Lung (tissue), 12 donors: Measurements from ENCODE around the gene HAND1. TPM values are rescaled to one million over a fixed set of nuclear protein-coding genes. Genes with fewer than 3 reads are reported as not detected.

Experiments used
- ATAC-seq: fragments of 200-7000 bp; cut with Tn5 transposase; one replicate; pipeline ENCODE4 v1.9.1; 2020; ENCODE audit warnings: moderate number of reproducible peaks; ENCODE audit not compliant: insufficient read depth, low FRiP score
- DNase-seq, 3 donors: peaks; one replicate each; pipeline ENCODE4 v3.0.0-alpha.2; 2013 to 2017
- H3K27ac ChIP-seq, 2 donors: one replicate each; pipeline ENCODE4 v1.5.1; 2013; ENCODE audit warnings: mild to moderate bottlenecking in 2 of 2, moderate library complexity in 2 of 2, control low read depth in 1 of 2, inconsistent platforms in 1 of 2, low read depth in 1 of 2, low read length in 1 of 2
- H3K27me3 ChIP-seq, 3 donors: one replicate each; pipeline ENCODE4 v1.5.1; 2013; ENCODE audit warnings: low read length in 2 of 3; ENCODE audit not compliant: control insufficient read depth in 3 of 3, insufficient read depth in 3 of 3
- H3K36me3 ChIP-seq, 4 donors: one replicate each; pipeline ENCODE4 v1.5.1; 2013; ENCODE audit warnings: low read length in 4 of 4, mild to moderate bottlenecking in 1 of 4, moderate library complexity in 1 of 4; ENCODE audit not compliant: control insufficient read depth in 4 of 4, insufficient read depth in 4 of 4
- H3K4me1 ChIP-seq, 5 donors: one replicate each; pipeline ENCODE4 v1.5.1; 2013; ENCODE audit warnings: low read length in 5 of 5, mild to moderate bottlenecking in 2 of 5, moderate library complexity in 1 of 5; ENCODE audit not compliant: control insufficient read depth in 5 of 5, insufficient read depth in 5 of 5
- H3K4me3 ChIP-seq: one replicate; pipeline ENCODE4 v1.5.1; 2013; ENCODE audit warnings: mild to moderate bottlenecking, control low read depth, moderate library complexity
- H3K9ac ChIP-seq, 2 donors: one replicate each; pipeline ENCODE4 v1.5.1; 2013; ENCODE audit warnings: low read length in 2 of 2, control low read depth in 1 of 2; ENCODE audit not compliant: insufficient read depth in 1 of 2
- H3K9me3 ChIP-seq, 4 donors: one replicate each; pipeline ENCODE4 v1.5.1; 2013; ENCODE audit warnings: low read length in 3 of 4, mild to moderate bottlenecking in 1 of 4, moderate library complexity in 1 of 4; ENCODE audit not compliant: control insufficient read depth in 4 of 4, insufficient read depth in 3 of 4
- WGBS, 2 donors: extraction: QIAGEN DNeasy Blood & Tissue Kit; methylation state at CpG; one replicate each; pipeline ENCODE4 v1.1.7; 2013; 5-methylcytosine and 5-hydroxymethylcytosine counted together
- polyA plus RNA-seq, 2 donors: library from polyadenylated mRNA; stranded (reverse); fragments of 200-250 nt; gene quantifications; one replicate each; pipeline ENCODE4 v1.2.1, GENCODE V29; 2013
- total RNA-seq, 2 donors: library from RNA; depleted of rRNA in 1 of 2; stranded (reverse); fragments of >200 nt in 1 of 2; gene quantifications; one replicate each; pipeline ENCODE4 v1.2.1, GENCODE V29; 2014 to 2021
- TF ChIP-seq, protein P1 (sequence below): IDR thresholded peaks from 2 replicates; pipeline ENCODE4 v1.5.1; 2012; ENCODE audit warnings: mild to moderate bottlenecking; ENCODE audit errors: control extremely low read depth, extremely low read depth
- donor health status: control.
- donor health status: control.
- donor health status: Bipolar disorder and iron deficiency.
- donor health status: healthy.
- donor health status: DM: yes; HTN: yes; CAD: no.

Gene HAND1
- total and polyA plus RNA-seq, 4 donors, result 0.02 to 0.21 (median 0.12) TPM; not detected in 1

DNA sequence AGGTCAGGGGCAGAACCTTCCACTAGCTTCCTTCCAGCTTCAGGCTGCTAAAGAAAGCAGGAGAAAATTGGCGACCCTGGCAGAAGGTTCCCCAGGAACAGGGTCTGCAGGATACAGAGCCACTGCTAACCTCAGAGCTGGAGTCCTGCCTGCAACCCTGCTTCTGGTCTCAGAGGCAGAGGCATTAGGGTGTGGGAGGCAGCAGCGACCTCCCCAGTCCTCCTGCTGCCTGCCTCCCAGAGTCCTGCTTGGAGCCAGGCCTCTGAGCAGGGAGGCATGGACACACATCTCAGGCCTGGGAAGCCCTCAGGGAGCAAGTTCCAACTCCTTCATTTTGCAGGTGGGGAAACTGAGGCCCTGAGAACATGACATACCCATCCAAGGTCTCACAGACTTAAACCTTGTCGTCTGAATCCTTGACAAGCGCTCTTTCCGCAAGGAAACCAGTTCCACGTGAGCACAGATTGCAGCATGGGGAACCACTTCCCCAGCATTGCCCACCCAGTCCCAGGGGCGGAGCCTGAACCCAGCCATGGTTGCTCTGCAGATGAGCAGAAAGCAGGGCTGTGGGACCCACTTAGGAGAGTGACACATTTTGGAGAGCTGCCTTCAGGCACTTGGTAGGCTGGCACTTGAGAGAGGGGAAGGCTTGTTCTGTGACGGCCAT is 28.2 kb upstream of the HAND1 start:
- TF ChIP-seq, protein P1, sequence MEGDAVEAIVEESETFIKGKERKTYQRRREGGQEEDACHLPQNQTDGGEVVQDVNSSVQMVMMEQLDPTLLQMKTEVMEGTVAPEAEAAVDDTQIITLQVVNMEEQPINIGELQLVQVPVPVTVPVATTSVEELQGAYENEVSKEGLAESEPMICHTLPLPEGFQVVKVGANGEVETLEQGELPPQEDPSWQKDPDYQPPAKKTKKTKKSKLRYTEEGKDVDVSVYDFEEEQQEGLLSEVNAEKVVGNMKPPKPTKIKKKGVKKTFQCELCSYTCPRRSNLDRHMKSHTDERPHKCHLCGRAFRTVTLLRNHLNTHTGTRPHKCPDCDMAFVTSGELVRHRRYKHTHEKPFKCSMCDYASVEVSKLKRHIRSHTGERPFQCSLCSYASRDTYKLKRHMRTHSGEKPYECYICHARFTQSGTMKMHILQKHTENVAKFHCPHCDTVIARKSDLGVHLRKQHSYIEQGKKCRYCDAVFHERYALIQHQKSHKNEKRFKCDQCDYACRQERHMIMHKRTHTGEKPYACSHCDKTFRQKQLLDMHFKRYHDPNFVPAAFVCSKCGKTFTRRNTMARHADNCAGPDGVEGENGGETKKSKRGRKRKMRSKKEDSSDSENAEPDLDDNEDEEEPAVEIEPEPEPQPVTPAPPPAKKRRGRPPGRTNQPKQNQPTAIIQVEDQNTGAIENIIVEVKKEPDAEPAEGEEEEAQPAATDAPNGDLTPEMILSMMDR, result no peak
- ATAC-seq (no peak), DNase-seq (no peak)

DNA sequence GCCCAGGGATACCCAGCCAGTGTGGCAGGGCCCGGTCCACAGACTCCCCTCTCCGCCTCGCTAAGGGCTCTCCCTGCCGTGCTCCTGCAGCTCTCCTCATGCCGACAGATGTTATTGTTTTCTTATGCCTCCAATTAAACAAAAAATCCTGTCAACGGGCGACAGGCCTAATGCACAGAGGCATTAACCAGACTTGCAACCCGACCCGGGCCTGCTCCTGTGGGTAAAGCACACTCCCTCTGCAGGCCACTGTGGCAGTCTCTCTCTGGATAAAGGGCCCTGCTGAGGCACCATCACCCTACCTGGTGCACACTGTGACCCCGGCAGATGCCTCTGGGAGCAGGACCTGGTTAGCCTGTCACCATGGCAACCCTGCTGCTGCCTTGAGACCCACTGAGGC is 27.5 kb upstream of the HAND1 start:
- H3K9me3 ChIP-seq, result no peaks in the 10 kb centered on the region
- 68 to 87% methylated on average over 10 of the region's 10 CpGs for WGBS, 2 donors
- no peaks in the 10 kb centered on the region for H3K27me3 ChIP-seq
- H3K9ac ChIP-seq, result no peak overlapping the region
- H3K27ac ChIP-seq, result no peak overlapping the region
- no peak overlapping the region for H3K4me3 ChIP-seq
- no peaks in the 10 kb centered on the region for H3K36me3 ChIP-seq
- TF ChIP-seq, protein P1, result no peak
- no peak for ATAC-seq
- DNase-seq, result no peak
- H3K4me1 ChIP-seq, result no peaks in the 10 kb centered on the region

More for the DNA sequence above, 28.2 kb upstream of the HAND1 start:
- WGBS, 2 donors, result 75 to 81% methylated on average over 8 of the region's 8 CpGs
- Histone ChIP-seq H3K27ac (no peak overlapping the region), H3K9me3 (no peaks in the 10 kb centered on the region), H3K4me3 (no peak overlapping the region), H3K4me1 (no peaks in the 10 kb centered on the region), H3K9ac (no peak overlapping the region), H3K36me3 (no peaks in the 10 kb centered on the region), H3K27me3 (no peaks in the 10 kb centered on the region)

DNA sequence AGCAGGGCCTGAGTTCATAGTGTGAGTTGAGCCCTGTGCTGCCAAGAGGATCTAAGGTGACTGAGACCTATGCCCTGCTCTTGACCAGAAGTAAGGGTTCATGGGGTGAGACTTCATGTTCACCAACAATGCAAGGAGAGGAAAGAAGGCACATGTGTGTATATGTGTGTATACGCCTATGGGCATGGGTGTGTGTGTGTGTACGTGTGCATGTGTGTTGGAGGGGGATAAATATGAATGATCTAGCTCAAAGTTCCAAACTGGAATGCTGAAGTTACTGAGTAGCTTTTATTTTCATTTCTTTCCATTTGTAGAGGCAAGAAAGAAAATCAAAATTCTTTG is 25.6 kb upstream of the HAND1 start:
- ATAC-seq (no peak), DNase-seq (no peak)
- no peak overlapping the region for H3K4me3 ChIP-seq
- H3K4me1 ChIP-seq, result no peaks in the 10 kb centered on the region
- no peaks in the 10 kb centered on the region for H3K9me3 ChIP-seq
- TF ChIP-seq, protein P1, result no peak
- no peaks in the 10 kb centered on the region for H3K36me3 ChIP-seq
- peaks cover 0 to 4% (median 0%) of the 10 kb centered on the region in 3 donors for H3K27me3 ChIP-seq
- H3K9ac ChIP-seq, result no peak overlapping the region
- H3K27ac ChIP-seq, result no peak overlapping the region
- 92 to 98% methylated on average over 2 of the region's 2 CpGs for WGBS, 2 donors

DNA sequence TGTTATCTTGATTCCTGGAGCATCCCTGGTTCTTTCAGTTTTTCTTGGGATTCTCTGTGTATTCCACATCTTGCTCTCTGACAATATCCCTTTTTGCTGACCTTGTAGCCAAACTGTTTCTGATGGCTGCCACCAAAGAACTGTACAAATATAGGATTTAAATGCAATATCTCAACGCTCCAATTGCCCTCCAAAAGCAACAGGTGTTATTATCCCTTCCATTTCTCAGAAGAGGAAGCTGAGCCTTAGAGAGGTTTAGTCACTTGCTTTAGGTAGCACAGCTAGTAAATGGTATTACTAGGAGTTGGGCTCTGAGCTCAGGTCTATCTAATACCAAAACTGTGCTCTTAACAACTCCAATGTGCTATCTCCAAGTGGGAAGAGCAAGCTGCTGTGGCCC is 24.2 kb upstream of the HAND1 start:
- TF ChIP-seq, protein P1, result no peak
- WGBS, 2 donors, result 87 to 89% methylated on average over 1 of the region's 1 CpG

More for the DNA sequence above, 24.2 kb upstream of the HAND1 start:
- Histone ChIP-seq H3K27me3 (peaks cover 0 to 7% (median 4%) of the 10 kb centered on the region in 3 donors), H3K9ac (no peak overlapping the region), H3K36me3 (no peaks in the 10 kb centered on the region), H3K27ac (no peak overlapping the region), H3K9me3 (no peaks in the 10 kb centered on the region), H3K4me3 (no peak overlapping the region), H3K4me1 (no peaks in the 10 kb centered on the region)
- ATAC-seq (no peak), DNase-seq (no peak)
